GM12878 (cell line): ENCODE measurements around the gene CALN1. TPM values are rescaled to one million over a fixed set of nuclear protein-coding genes. Genes with fewer than 3 reads are reported as not detected.

Experiments used
- ATAC-seq: fragments of 200-7000 bp; cut with Tn5 transposase; 3 replicates; pipeline ENCODE4 v1.9.1; 2020; ENCODE audit warnings: mild to moderate bottlenecking, moderate library complexity
- BruUV-seq: library from RNA; stranded (reverse); fragments of 400-500 nt; replicated peaks from 2 replicates; lab custom pipeline; 2021; lab: Mats Ljungman, UMichigan
- CTCF ChIA-PET: fragments of 300-600 bp; sonication (Branson Sonifier 250); formaldehyde crosslinking; extraction: SDS; loops from one replicate; lab custom pipeline; 2021; ENCODE audit warnings: inconsistent platforms; lab: Yijun Ruan, JAX
- POLR2A ChIA-PET: fragments of 350-600 bp; formaldehyde crosslinking; extraction: SDS; loops from one replicate; lab custom pipeline; 2021; ENCODE audit warnings: inconsistent platforms; lab: Charles Lee
- RAD21 ChIA-PET: fragments of 300-600 bp; sonication (Branson Sonifier 250); formaldehyde crosslinking; loops from one replicate; lab custom pipeline; 2023; ENCODE audit warnings: antibody characterized with exemption; ENCODE audit not compliant: unreplicated experiment; lab: Charles Lee
- SMC1A ChIA-PET: fragments of 300-600 bp; sonication (Branson Sonifier 250); formaldehyde crosslinking; loops from one replicate; lab custom pipeline; 2023; ENCODE audit not compliant: unreplicated experiment, uncharacterized antibody; lab: Charles Lee
- DNase-seq: peaks from one replicate; pipeline ENCODE4 v3.0.0-alpha.2; 2011; ENCODE audit warnings: low read depth, low spot score
- FAIRE-seq: peaks from 3 replicates; lab custom pipeline; 2011; peaks lifted over from hg19 to GRCh38; lab: Jason Lieb, UNC
- H2AFZ ChIP-seq: 2 replicates; pipeline ENCODE4 v1.6.0; 2011; ENCODE audit warnings: low read depth, low read length, control low read depth; ENCODE audit not compliant: control insufficient read depth
- H3K27ac ChIP-seq: 2 replicates; pipeline ENCODE4 v1.5.1; 2011; ENCODE audit warnings: control low read depth; ENCODE audit not compliant: control insufficient read depth, insufficient read depth
- H3K27me3 ChIP-seq, 2 experiments: replicated peaks in 1 of 2; 2 replicates each; pipeline versions ENCODE4 v1.6.0 to v1.6.1; 2011; ENCODE audit warnings: low read length in 1 of 2; ENCODE audit not compliant: control insufficient read depth in 2 of 2, insufficient read depth in 2 of 2
- H3K36me3 ChIP-seq, 2 experiments: 2 replicates each; pipeline ENCODE4 v1.5.1; 2011; ENCODE audit warnings: low read length in 1 of 2; ENCODE audit not compliant: control insufficient read depth in 2 of 2, insufficient read depth in 2 of 2
- H3K4me1 ChIP-seq: 2 replicates; pipeline ENCODE4 v1.6.1; 2011; ENCODE audit warnings: mild to moderate bottlenecking, low read length, moderate library complexity, mixed read lengths; ENCODE audit not compliant: control insufficient read depth, insufficient read depth
- H3K4me2 ChIP-seq: 2 replicates; pipeline ENCODE4 v1.6.0; 2011; ENCODE audit warnings: control low read depth; ENCODE audit not compliant: control insufficient read depth, insufficient read depth
- H3K4me3 ChIP-seq: fragments of 200-600 bp; sonication (generic); 2 replicates; pipeline ENCODE4 v1.5.1; 2016
- H3K79me2 ChIP-seq: 2 replicates; pipeline ENCODE4 v1.6.0; 2011; ENCODE audit warnings: low read length; ENCODE audit not compliant: control insufficient read depth, insufficient read depth
- H3K9ac ChIP-seq: 2 replicates; pipeline ENCODE4 v1.8.0; 2011; ENCODE audit warnings: low read length, control low read depth, mixed read lengths; ENCODE audit not compliant: control insufficient read depth, insufficient read depth
- H3K9me3 ChIP-seq: replicated peaks from 3 replicates; pipeline ENCODE4 v1.5.1; 2011; ENCODE audit warnings: mild to moderate bottlenecking, low read length; ENCODE audit not compliant: control insufficient read depth, insufficient read depth
- H4K20me1 ChIP-seq: 2 replicates; pipeline ENCODE4 v1.6.0; 2011; ENCODE audit not compliant: control insufficient read depth, insufficient read depth
- ATF7 ChIP-seq: fragments of 450-650 bp; IDR thresholded peaks from 2 replicates; pipeline ENCODE4 v1.6.1; 2016; ENCODE audit warnings: low read depth, mild to moderate bottlenecking
- HDAC2 ChIP-seq: fragments of 200-600 bp; sonication (generic); IDR thresholded peaks from 2 replicates; pipeline ENCODE4 v1.6.1; 2017
- KAT2A ChIP-seq: conservative IDR thresholded peaks from 2 replicates; pipeline ENCODE4 v1.6.1; 2011; ENCODE audit warnings: low read depth, low read length; ENCODE audit not compliant: control insufficient read depth
- NFIC ChIP-seq: IDR thresholded peaks from 2 replicates; pipeline ENCODE4 v1.6.1; 2012; ENCODE audit warnings: low read depth, mild to moderate bottlenecking, inconsistent platforms, low read length, moderate library complexity
- PML ChIP-seq: IDR thresholded peaks from 2 replicates; pipeline ENCODE4 v1.6.1; 2012; ENCODE audit warnings: low read length, inconsistent platforms
- STAT3 ChIP-seq: IDR thresholded peaks from 2 replicates; pipeline ENCODE4 v1.6.1; 2011; ENCODE audit warnings: low read depth, low read length, improper control_type of control experiment
- ZZZ3 ChIP-seq: IDR thresholded peaks from 2 replicates; pipeline ENCODE4 v1.6.1; 2011; ENCODE audit warnings: low read depth; ENCODE audit not compliant: control insufficient read depth, insufficient read length
- WGBS: methylation state at CpG from one replicate; pipeline ENCODE4 v1.1.6; 2016; ENCODE audit warnings: low lambda C conversion rate; ENCODE audit not compliant: insufficient replicate concordance, insufficient coverage; ENCODE audit errors: missing lambda C conversion rate; 5-methylcytosine and 5-hydroxymethylcytosine counted together
- in situ Hi-C: fragments of 300-500 bp; cut with MboI; formaldehyde crosslinking; loops from 9 replicates; pipeline ENCODE4 v1.14.3; 2018; ENCODE audit warnings: mixed read lengths
- intact Hi-C: fragments of 100-400 bp; cut with micrococcal nuclease; formaldehyde crosslinking; loops from one replicate; pipeline ENCODE4 v1.14.2; 2022; ENCODE audit not compliant: unreplicated experiment
- polyA plus RNA-seq, 11 experiments: library from polyadenylated mRNA; depleted of rRNA in 4 of 11; unstranded in 6 of 11; stranded (reverse) in 5 of 11; fragments of >200 nt; fragmentation: Nextera tagmentation in 4 of 11; fragmentation: Illumina TruSeq in 1 of 11; extraction: Ambion mirVana in 4 of 11; extraction: Trizol in 1 of 11; gene quantifications; 1 replicate in 1 of 11; 2 replicates in 10 of 11; pipeline versions ENCODE4 v1.2.1 to v1.2.3, GENCODE V29; 2011 to 2016; ENCODE audit warnings: inconsistent platforms in 2 of 11, missing spikeins in 2 of 11, low read depth in 1 of 11
- total RNA-seq, 4 experiments: library from RNA; depleted of rRNA in 3 of 4; stranded (reverse); fragments of >200 nt in 3 of 4; fragmentation: Illumina TruSeq in 1 of 4; extraction: Trizol in 1 of 4; gene quantifications; 2 replicates each; pipeline versions ENCODE4 v1.2.1 to v1.2.3, GENCODE V29; 2013 to 2021
- TF ChIP-seq, protein P1 (sequence below): IDR thresholded peaks from 2 replicates; pipeline ENCODE4 v1.6.1; 2011; ENCODE audit warnings: low read depth, low read length, improper control_type of control experiment, borderline replicate concordance
- TF ChIP-seq, protein P2 (sequence below): IDR thresholded peaks from 2 replicates; pipeline ENCODE4 v1.6.1; 2011; ENCODE audit warnings: low read depth, mild to moderate bottlenecking, low read length, moderate library complexity, borderline replicate concordance; ENCODE audit errors: extremely low read depth
- TF ChIP-seq, protein P3 (sequence below): IDR thresholded peaks from 2 replicates; pipeline ENCODE4 v1.6.1; 2012; ENCODE audit warnings: mild to moderate bottlenecking, low read depth, low read length
- TF ChIP-seq, protein P4 (sequence below): fragments of 450-650 bp; IDR thresholded peaks from 2 replicates; pipeline ENCODE4 v1.6.1; 2017; ENCODE audit warnings: low read depth, mild to moderate bottlenecking, moderate library complexity

CALN1 gene
- total and polyA plus RNA-seq, 10 of the 15 experiments (the other 5 are each of a cell fraction or from before 2014, with no cell fraction given): 0.48 to 15.3 (median 1.6) TPM

DNA sequence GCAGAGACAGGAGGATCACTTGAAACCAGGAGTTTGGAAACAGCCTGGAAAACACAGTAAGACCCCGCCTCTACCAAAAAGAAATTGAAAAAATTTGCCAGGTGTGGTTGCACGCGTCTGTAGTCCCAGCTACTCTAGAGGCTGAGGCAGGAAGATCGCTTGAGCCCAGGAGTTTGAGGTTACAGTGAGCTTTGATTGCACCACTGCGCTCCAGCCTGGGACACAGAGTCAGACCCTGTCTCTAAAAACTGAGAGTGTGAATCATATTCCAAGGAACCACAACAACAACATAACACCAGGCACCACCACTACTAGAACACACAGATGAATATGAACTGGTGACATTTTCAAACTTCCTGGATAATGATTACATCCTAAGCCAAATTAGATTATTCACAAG is 324.2 kb downstream of the CALN1 start:
- no peaks in the 10 kb centered on the region for H3K4me1 ChIP-seq
- H3K4me3 ChIP-seq: no peak overlapping the region
- H3K9me3 ChIP-seq: no peaks in the 10 kb centered on the region
- H2AFZ ChIP-seq: no peak overlapping the region
- no peak overlapping the region for H3K9ac ChIP-seq
- in situ Hi-C loops (no loop called here), intact Hi-C loops (no loop called here)
- no TSS peak for BruUV-seq
- H4K20me1 ChIP-seq: no peaks in the 10 kb centered on the region
- FAIRE-seq: no peak
- RAD21 ChIA-PET: no interaction called here
- no peak overlapping the region for H3K4me2 ChIP-seq
- H3K27me3 ChIP-seq: no peaks in the 10 kb centered on the region
- no peak for ATAC-seq
- H3K36me3 ChIP-seq: no peaks in the 10 kb centered on the region
- SMC1A ChIA-PET: no interaction called here
- POLR2A ChIA-PET: no interaction called here
- no peak overlapping the region for H3K27ac ChIP-seq
- WGBS: 56% methylated on average over 5 of the region's 5 CpGs
- DNase-seq: no peak
- CTCF ChIA-PET: no interaction called here
- H3K79me2 ChIP-seq: no peaks in the 10 kb centered on the region
- no peak for TF ChIP-seq ZZZ3
- TF ChIP-seq, all 136 proteins: peak for 0

DNA sequence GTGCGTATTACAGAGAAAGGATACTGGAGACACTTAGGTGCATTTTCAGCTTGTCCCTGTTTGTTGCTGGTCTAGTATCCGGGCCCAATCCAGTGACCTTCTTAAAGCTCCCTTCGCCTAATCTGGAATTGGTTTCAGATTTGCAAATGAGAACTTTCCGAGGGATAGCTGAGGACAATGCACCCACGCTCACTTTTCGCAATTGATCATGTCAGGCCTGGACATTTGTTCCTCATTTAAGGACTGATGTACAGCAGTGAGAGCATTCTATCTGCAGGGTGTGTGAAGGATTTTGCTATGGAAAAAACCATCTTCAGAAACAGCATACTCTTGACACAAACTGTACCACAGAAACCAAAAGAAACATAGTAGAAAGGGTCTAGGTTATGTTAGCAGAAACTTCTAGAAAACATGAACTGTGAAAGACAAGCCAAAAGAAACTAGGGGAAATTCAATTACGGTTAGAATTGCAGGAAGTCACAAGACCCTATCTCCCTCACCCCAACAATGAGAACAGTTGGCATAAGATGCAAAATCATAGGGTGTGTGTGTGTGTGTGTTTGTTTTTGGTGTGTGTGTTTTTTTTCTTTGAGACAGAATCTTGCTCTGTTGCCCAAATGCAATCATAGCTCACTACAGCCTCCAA is 331.1 kb downstream of the CALN1 start:
- WGBS: 61% methylated on average over 7 of the region's 7 CpGs
- Histone ChIP-seq H3K27me3 (no peaks in the 10 kb centered on the region), H3K9me3 (no peaks in the 10 kb centered on the region), H3K4me1 (no peaks in the 10 kb centered on the region), H3K4me3 (no peak overlapping the region), H3K36me3 (no peaks in the 10 kb centered on the region), H3K9ac (no peak overlapping the region), H3K79me2 (no peaks in the 10 kb centered on the region), H2AFZ (no peak overlapping the region), H4K20me1 (no peaks in the 10 kb centered on the region), H3K27ac (no peak overlapping the region), H3K4me2 (no peak overlapping the region)
- FAIRE-seq (no peak), DNase-seq (no peak), ATAC-seq (no peak)
- CTCF ChIA-PET: interaction anchor here (0.5 to 0.6 kb wide), 3 partner anchors 49 to 244 kb away, joined by 3 read pairs; no protein-coding TSS in a partner anchor
- RAD21 ChIA-PET: no interaction called here
- SMC1A ChIA-PET: no interaction called here
- in situ Hi-C loops: no loop called here
- POLR2A ChIA-PET: no interaction called here
- BruUV-seq: no TSS peak
- intact Hi-C loops: no loop called here
- no peak for TF ChIP-seq KAT2A
- TF ChIP-seq, protein P1, sequence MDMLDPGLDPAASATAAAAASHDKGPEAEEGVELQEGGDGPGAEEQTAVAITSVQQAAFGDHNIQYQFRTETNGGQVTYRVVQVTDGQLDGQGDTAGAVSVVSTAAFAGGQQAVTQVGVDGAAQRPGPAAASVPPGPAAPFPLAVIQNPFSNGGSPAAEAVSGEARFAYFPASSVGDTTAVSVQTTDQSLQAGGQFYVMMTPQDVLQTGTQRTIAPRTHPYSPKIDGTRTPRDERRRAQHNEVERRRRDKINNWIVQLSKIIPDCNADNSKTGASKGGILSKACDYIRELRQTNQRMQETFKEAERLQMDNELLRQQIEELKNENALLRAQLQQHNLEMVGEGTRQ: no peak
- TF ChIP-seq PML: no peak
- TF ChIP-seq, protein P2, sequence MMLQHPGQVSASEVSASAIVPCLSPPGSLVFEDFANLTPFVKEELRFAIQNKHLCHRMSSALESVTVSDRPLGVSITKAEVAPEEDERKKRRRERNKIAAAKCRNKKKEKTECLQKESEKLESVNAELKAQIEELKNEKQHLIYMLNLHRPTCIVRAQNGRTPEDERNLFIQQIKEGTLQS: no peak
- TF ChIP-seq, protein P3, sequence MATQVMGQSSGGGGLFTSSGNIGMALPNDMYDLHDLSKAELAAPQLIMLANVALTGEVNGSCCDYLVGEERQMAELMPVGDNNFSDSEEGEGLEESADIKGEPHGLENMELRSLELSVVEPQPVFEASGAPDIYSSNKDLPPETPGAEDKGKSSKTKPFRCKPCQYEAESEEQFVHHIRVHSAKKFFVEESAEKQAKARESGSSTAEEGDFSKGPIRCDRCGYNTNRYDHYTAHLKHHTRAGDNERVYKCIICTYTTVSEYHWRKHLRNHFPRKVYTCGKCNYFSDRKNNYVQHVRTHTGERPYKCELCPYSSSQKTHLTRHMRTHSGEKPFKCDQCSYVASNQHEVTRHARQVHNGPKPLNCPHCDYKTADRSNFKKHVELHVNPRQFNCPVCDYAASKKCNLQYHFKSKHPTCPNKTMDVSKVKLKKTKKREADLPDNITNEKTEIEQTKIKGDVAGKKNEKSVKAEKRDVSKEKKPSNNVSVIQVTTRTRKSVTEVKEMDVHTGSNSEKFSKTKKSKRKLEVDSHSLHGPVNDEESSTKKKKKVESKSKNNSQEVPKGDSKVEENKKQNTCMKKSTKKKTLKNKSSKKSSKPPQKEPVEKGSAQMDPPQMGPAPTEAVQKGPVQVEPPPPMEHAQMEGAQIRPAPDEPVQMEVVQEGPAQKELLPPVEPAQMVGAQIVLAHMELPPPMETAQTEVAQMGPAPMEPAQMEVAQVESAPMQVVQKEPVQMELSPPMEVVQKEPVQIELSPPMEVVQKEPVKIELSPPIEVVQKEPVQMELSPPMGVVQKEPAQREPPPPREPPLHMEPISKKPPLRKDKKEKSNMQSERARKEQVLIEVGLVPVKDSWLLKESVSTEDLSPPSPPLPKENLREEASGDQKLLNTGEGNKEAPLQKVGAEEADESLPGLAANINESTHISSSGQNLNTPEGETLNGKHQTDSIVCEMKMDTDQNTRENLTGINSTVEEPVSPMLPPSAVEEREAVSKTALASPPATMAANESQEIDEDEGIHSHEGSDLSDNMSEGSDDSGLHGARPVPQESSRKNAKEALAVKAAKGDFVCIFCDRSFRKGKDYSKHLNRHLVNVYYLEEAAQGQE: no peak
- no peak for TF ChIP-seq NFIC
- no peak for TF ChIP-seq ATF7
- TF ChIP-seq, protein P4, sequence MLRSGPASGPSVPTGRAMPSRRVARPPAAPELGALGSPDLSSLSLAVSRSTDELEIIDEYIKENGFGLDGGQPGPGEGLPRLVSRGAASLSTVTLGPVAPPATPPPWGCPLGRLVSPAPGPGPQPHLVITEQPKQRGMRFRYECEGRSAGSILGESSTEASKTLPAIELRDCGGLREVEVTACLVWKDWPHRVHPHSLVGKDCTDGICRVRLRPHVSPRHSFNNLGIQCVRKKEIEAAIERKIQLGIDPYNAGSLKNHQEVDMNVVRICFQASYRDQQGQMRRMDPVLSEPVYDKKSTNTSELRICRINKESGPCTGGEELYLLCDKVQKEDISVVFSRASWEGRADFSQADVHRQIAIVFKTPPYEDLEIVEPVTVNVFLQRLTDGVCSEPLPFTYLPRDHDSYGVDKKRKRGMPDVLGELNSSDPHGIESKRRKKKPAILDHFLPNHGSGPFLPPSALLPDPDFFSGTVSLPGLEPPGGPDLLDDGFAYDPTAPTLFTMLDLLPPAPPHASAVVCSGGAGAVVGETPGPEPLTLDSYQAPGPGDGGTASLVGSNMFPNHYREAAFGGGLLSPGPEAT: no peak
- no peak for TF ChIP-seq STAT3
- no peak for TF ChIP-seq HDAC2
